ENCODE measurements around the gene ACAD10.

DNA sequence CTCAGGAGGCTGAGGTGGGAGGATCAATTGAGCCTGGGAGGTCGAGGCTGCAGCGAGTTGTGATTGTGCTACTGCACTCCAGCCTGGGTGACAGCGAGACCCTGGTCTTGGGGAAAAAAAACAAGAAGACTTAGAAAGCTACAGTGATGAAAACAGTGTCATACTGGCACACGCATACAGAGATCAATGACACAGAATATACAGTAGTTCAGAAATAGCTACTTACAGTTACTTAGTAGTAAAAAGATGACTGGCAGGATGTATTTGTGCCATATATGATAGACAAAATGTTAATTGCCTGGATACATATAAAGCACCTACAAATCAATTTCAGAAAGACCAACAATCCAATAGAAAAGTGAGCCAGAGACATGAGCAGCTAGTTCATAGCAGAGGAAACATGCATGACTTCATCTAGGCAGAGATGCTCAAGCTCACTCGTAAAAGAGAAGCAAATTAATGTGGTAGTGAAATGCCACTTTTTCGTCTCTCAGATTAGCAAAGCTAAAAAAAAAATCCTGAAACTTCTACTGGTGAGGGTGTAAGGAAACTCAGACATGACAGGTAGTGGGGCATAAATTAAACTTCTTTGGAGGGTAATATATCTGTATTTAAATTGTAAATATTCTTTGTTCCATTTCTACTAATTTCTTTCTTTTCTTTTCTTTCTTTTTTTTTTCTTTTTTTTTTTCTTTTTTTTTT, 78.4 kb downstream of the ACAD10 start:
- TF ChIP-seq CTCF (conservative IDR thresholded peaks at IDR 0.05; ENCODE audit: low read depth, low read length) (no peak), EZH2 (IDR thresholded peaks at IDR 0.05; ENCODE audit: borderline replicate concordance, low read depth, low read length, poor library complexity, severe bottlenecking) (no peak)

Measured in A673 (cell line).